GM12892 (cell line): Measurements from ENCODE around the gene GAK.

Experiments
- POLR2A ChIP-seq: IDR thresholded peaks from 2 replicates; pipeline ENCODE4 v1.6.1; 2011; ENCODE audit warnings: low read depth, low read length, control low read depth
- POLR2AphosphoS5 ChIP-seq: IDR thresholded peaks from 2 replicates; pipeline ENCODE4 v1.6.1; 2011; ENCODE audit warnings: low read depth, low read length, control low read depth

DNA sequence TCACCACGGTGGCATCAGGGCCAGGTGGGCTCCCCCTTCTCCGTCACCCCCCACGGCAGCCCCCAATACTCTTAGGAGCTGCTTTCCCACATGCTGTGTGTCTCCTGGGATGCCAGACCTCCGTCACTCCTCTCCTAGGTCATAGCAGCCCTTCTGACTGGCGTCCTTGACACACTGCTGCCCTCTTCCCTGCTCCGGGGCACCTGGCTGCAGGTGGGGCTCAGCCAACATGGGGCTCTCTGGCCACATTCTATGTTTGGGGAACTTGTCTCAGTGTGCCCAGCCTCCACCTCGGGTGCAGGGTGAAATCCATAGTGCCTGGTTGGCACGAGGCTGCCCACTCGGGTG is 14.0 kb upstream of the GAK start:
- TF ChIP-seq POLR2AphosphoS5 (no peak), POLR2A (no peak)
